Astrocyte (in vitro differentiated cells and primary cell): ENCODE data around the gene CBFA2T2. TPM values are rescaled to one million over a fixed set of nuclear protein-coding genes. Genes with fewer than 3 reads are reported as not detected.

Experiments
- DNase-seq: peaks from one replicate; pipeline ENCODE4 v3.0.0-alpha.2; 2010; ENCODE audit warnings: low read depth
- FAIRE-seq: peaks from 2 replicates; lab custom pipeline; 2011; peaks lifted over from hg19 to GRCh38; lab: Jason Lieb, UNC
- H2AFZ ChIP-seq: 2 replicates; pipeline ENCODE4 v1.6.0; 2012; ENCODE audit warnings: low read depth, low read length, inconsistent platforms
- H3K27ac ChIP-seq: 2 replicates; pipeline ENCODE4 v1.5.1; 2011; ENCODE audit warnings: low read depth, low read length, inconsistent platforms
- H3K27me3 ChIP-seq: 2 replicates; pipeline ENCODE4 v1.6.0; 2011; ENCODE audit warnings: low read length, inconsistent platforms; ENCODE audit not compliant: insufficient read depth
- H3K36me3 ChIP-seq: 2 replicates; pipeline ENCODE4 v1.5.1; 2011; ENCODE audit warnings: low read length, inconsistent platforms; ENCODE audit not compliant: insufficient read depth
- H3K4me1 ChIP-seq: 2 replicates; pipeline ENCODE4 v1.5.1; 2011; ENCODE audit warnings: low read length, inconsistent platforms; ENCODE audit not compliant: insufficient read depth
- H3K4me2 ChIP-seq: 2 replicates; pipeline ENCODE4 v1.6.0; 2012; ENCODE audit warnings: low read length, inconsistent platforms
- H3K4me3 ChIP-seq: 2 replicates; pipeline ENCODE4 v1.5.1; 2011; ENCODE audit warnings: low read depth, mild to moderate bottlenecking, low read length, inconsistent platforms; ENCODE audit not compliant: insufficient read depth
- H3K79me2 ChIP-seq: 2 replicates; pipeline ENCODE4 v1.6.0; 2012; ENCODE audit warnings: mild to moderate bottlenecking, low read length, inconsistent platforms; ENCODE audit not compliant: insufficient read depth
- H3K9ac ChIP-seq: 2 replicates; pipeline ENCODE4 v1.6.0; 2012; ENCODE audit warnings: mild to moderate bottlenecking, low read length, inconsistent platforms
- H3K9me3 ChIP-seq: 2 replicates; pipeline ENCODE4 v1.5.1; 2012; ENCODE audit warnings: low read depth, mild to moderate bottlenecking, low read length, inconsistent platforms; ENCODE audit not compliant: insufficient read depth
- H4K20me1 ChIP-seq: 2 replicates; pipeline ENCODE4 v1.6.0; 2012; ENCODE audit warnings: low read length, inconsistent platforms; ENCODE audit not compliant: insufficient read depth
- H3K27ac Mint-ChIP-seq: one replicate; pipeline ENCODE4 v1.8.0; 2021; ENCODE audit warnings: mild to moderate bottlenecking, mixed read lengths; ENCODE audit not compliant: unreplicated experiment
- H3K27me3 Mint-ChIP-seq: one replicate; pipeline ENCODE4 v1.8.0; 2021; ENCODE audit warnings: low read depth, mixed read lengths; ENCODE audit not compliant: unreplicated experiment
- H3K36me3 Mint-ChIP-seq: one replicate; pipeline ENCODE4 v1.8.0; 2021; ENCODE audit warnings: low read depth, mixed read lengths; ENCODE audit not compliant: unreplicated experiment
- H3K4me1 Mint-ChIP-seq: one replicate; pipeline ENCODE4 v1.8.0; 2021; ENCODE audit warnings: low read depth, mixed read lengths; ENCODE audit not compliant: unreplicated experiment
- H3K4me3 Mint-ChIP-seq: one replicate; pipeline ENCODE4 v1.8.0; 2021; ENCODE audit warnings: mild to moderate bottlenecking, moderate library complexity, mixed read lengths; ENCODE audit not compliant: unreplicated experiment
- H3K9me3 Mint-ChIP-seq: one replicate; pipeline ENCODE4 v1.8.0; 2021; ENCODE audit warnings: mild to moderate bottlenecking, mixed read lengths; ENCODE audit not compliant: unreplicated experiment
- CTCF ChIP-seq: IDR thresholded peaks from 2 replicates; pipeline ENCODE4 v1.5.1; 2011; ENCODE audit warnings: low read depth, mild to moderate bottlenecking, inconsistent platforms, low read length, moderate library complexity; ENCODE audit not compliant: insufficient read depth
- EZH2 ChIP-seq: IDR thresholded peaks from 2 replicates; pipeline ENCODE4 v1.6.1; 2012; ENCODE audit warnings: mild to moderate bottlenecking, low read length, inconsistent platforms; ENCODE audit not compliant: insufficient read depth
- total RNA-seq: library from RNA; stranded (reverse); gene quantifications from 2 replicates; pipeline ENCODE4 v1.2.1, GENCODE V29; 2021

CBFA2T2 gene
- total RNA-seq, 1 donor from 2014 or later: 14.6 TPM

GRCh38 chr20:33689493-33689892 lies 199.6 kb downstream of the CBFA2T2 start:
- H3K36me3 ChIP-seq: no peaks in the 10 kb centered on the region
- peaks cover 8% of the 10 kb centered on the region for H3K4me1 Mint-ChIP-seq
- DNase-seq (no peak), FAIRE-seq (no peak)
- no peaks in the 10 kb centered on the region for H3K9me3 Mint-ChIP-seq
- no peak for TF ChIP-seq CTCF
- TF ChIP-seq EZH2: no peak
- peaks cover 10% of the 10 kb centered on the region for H3K79me2 ChIP-seq
- no peaks in the 10 kb centered on the region for H4K20me1 ChIP-seq
- H3K36me3 Mint-ChIP-seq: peaks cover 2% of the 10 kb centered on the region
- H3K4me3 Mint-ChIP-seq: no peak overlapping the region
- H3K4me1 ChIP-seq: peaks cover 22% of the 10 kb centered on the region
- no peak overlapping the region for H3K27ac ChIP-seq
- no peak overlapping the region for H2AFZ ChIP-seq
- no peaks in the 10 kb centered on the region for H3K9me3 ChIP-seq
- no peak overlapping the region for H3K9ac ChIP-seq
- H3K4me2 ChIP-seq: no peak overlapping the region
- no peak overlapping the region for H3K27ac Mint-ChIP-seq
- no peaks in the 10 kb centered on the region for H3K27me3 ChIP-seq
- no peak overlapping the region for H3K4me3 ChIP-seq
- H3K27me3 Mint-ChIP-seq: peaks cover 4% of the 10 kb centered on the region

- Histone ChIP-seq H3K4me1 (peaks cover 17% of the 10 kb centered on the region), H3K4me2 (peak overlapping the region; percentile 28), H3K9me3 (no peaks in the 10 kb centered on the region), H3K9ac (no peak overlapping the region), H3K36me3 (no peaks in the 10 kb centered on the region), H4K20me1 (no peaks in the 10 kb centered on the region), H3K27ac (no peak overlapping the region), H3K27me3 (no peaks in the 10 kb centered on the region), H3K79me2 (peaks cover 7% of the 10 kb centered on the region), H3K4me3 (no peak overlapping the region), H2AFZ (no peak overlapping the region)
- Mint-ChIP-seq H3K36me3 (peaks cover 2% of the 10 kb centered on the region), H3K9me3 (no peaks in the 10 kb centered on the region), H3K4me3 (no peak overlapping the region), H3K27me3 (peaks cover 6% of the 10 kb centered on the region), H3K27ac (peak overlapping the region; percentile 26), H3K4me1 (peaks cover 10% of the 10 kb centered on the region)
- DNase-seq: peak; percentile 47
- TF ChIP-seq EZH2: no peak
- no peak for TF ChIP-seq CTCF
- FAIRE-seq: no peak
Observed at GRCh38 chr20:33689973-33690372, 200.1 kb downstream of the CBFA2T2 start.

GRCh38 chr20:33693289-33693688 lies 203.4 kb downstream of the CBFA2T2 start:
- H3K9ac ChIP-seq: no peak overlapping the region
- H2AFZ ChIP-seq: no peak overlapping the region
- no peaks in the 10 kb centered on the region for H3K79me2 ChIP-seq
- peaks cover 2% of the 10 kb centered on the region for H3K9me3 Mint-ChIP-seq
- no peaks in the 10 kb centered on the region for H4K20me1 ChIP-seq
- H3K36me3 ChIP-seq: no peaks in the 10 kb centered on the region
- peaks cover 2% of the 10 kb centered on the region for H3K36me3 Mint-ChIP-seq
- no peak overlapping the region for H3K4me3 ChIP-seq
- peaks cover 5% of the 10 kb centered on the region for H3K27me3 Mint-ChIP-seq
- DNase-seq (no peak), FAIRE-seq (no peak)
- no peak overlapping the region for H3K4me2 ChIP-seq
- no peak overlapping the region for H3K27ac ChIP-seq
- H3K4me3 Mint-ChIP-seq: no peak overlapping the region
- H3K4me1 ChIP-seq: peaks cover 9% of the 10 kb centered on the region
- H3K4me1 Mint-ChIP-seq: peaks cover 10% of the 10 kb centered on the region
- TF ChIP-seq EZH2: no peak
- TF ChIP-seq CTCF: no peak
- no peaks in the 10 kb centered on the region for H3K9me3 ChIP-seq
- no peaks in the 10 kb centered on the region for H3K27me3 ChIP-seq
- H3K27ac Mint-ChIP-seq: no peak overlapping the region
